Activated CD4-positive, CD25-positive, alpha-beta regulatory T cell (primary cell): ENCODE measurements around the gene PLCG1.
"Not testable (repeated sequence)": the region's sequence is repeated elsewhere in the genome, so short reads cannot be mapped to it uniquely, and the experiment has no call there.

ENCODE experiments used
- DNase-seq, 4 experiments: peaks; one replicate each; lab custom pipeline; 2025; lab: John Stamatoyannopoulos, UW

Gene PLCG1

DNA sequence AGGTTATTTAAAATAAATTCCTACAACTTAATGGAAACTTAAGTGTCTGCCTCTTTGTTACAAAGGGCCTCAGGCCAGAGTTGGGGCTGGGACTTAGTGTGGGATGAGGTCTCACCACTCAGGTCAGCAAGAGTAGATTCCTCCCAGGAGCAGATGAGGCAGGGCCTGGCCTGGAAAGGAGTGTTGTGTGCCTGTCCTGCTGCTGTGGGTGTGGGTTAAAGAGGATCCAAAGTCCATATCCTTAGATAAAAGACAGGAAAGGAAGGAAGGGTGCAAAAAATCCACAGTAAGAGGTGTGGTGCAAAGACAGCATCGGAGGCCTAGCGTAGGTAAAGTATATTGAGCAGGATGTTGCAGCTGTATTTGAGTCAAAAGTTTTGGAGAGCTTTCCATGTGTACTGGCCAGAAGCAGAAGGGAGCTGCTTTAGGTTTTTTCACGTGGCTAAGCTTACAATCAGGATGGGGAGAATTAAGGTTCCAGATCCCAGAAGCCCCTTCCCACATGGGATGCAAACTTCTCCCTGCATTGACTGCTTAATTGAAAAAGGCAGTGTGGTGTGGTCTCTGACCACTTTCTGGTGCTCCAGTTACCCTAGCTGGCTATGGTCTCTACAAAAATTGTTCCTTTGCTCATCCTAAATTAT, 12.8 kb upstream of the PLCG1 start:
- DNase-seq = no peak

DNA sequence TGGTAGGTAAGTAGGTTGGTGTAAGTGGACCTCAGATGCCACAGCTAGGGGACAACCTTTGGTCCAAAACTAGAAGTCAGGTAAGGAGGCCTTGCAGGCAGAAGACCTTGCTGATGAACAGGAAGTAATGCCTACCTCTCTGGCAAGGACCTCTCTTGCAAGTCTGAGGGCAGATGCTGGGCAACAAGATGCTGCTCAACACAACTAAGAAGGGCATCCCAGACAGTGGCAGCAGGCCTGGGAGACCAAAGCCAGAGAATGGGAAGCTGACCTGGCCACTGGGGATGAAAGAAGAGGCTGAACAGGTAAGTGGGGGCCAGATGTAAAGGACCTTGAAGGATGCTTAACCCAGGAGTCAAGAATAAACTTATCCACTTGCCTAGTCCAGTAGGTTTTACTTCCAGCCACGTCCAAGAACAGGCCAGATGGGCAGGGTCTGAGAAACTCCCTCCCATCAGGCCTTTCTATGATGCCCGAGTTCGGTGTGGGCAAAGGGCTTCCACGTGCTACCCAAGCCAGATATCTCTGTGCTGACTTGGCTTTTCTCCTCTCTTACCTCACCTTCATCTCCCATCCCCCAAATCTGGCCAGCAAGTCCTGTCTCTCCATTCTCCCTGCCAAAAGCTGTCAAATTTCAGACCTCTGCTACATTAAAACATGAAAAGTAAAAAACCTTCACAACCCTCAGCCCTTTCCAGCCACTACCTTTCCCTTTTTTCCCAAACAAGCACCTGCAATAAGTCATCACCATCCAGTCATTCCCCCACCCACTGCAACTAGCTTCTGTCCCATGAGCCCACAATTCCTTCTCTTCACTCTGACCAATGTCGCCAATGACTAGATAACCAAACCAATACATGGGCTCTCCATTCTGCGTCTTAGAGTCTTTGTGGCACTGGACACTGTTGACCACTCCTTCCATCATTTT, 11.5 kb upstream of the PLCG1 start:
- DNase-seq = no peak

DNA sequence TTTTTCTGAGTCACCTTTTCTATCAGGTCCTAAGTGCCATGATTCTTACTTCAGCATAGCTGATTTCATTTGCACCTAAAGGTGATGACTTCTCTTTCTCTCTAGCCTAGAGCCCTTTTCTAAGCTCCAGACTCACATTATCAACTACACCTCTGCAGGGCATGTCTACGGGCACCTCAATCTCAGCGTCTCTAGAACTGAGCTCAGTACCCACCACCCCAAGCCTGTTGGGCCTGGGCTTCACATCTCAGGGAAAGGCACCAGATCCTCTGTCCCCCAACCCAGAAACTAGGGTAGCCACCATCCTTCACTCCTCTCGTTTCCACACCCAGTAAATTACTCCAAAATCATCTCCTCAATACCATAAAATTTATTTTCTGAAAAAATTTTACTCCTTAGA, 10.6 kb upstream of the PLCG1 start:
- no peak for DNase-seq

DNA sequence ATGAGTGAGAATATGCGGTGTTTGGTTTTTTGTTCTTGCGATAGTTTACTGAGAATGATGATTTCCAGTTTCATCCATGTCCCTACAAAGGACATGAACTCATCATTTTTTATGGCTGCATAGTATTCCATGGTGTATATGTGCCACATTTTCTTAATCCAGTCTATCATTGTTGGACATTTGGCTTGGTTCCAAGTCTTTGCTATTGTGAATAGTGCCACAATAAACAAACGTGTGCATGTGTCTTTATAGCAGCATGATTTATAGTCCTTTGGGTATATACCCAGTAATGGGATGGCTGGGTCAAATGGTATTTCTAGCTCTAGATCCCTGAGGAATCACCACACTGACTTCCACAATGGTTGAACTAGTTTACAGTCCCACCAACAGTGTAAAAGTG, 9.0 kb upstream of the PLCG1 start:
- not testable (repeated sequence) for DNase-seq

DNA sequence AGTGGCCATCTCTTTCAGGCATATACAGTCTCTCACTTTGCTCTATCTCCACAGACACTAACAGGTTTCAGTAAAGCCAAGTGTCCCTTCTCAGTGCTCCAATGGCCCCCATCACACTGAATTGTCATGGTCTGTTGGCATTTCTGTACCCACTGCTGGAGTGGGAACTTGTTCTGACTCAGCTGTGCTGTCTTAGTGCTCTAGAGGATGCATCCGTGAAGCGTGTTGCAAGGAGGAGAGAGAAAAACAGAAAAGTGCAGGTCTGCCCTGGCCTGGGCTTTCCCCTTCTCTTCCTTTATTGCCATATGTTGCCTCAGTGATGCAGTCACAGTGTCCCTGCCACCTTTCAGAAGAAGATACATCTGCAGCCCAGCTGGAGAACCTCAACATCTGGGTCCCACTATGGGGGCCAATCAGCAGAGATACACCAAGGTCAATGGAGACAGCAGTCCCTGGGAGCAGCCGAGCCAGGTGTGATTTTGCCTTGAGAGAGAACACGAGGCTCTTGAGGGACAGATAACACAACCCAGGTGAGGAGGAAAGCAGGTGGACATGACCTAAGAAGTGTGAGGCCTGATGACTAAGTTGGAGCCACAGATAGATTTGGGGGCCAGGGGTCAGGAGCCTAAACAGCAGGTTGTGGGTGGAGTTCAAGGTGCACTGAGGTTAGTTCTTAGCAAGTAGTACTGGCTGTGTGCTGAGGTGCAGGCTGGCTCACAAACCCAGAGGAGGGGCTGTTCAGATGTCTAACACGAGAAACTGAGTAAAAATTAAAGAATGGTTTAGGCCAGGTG, 5.6 kb upstream of the PLCG1 start:
- no peak for DNase-seq

DNA sequence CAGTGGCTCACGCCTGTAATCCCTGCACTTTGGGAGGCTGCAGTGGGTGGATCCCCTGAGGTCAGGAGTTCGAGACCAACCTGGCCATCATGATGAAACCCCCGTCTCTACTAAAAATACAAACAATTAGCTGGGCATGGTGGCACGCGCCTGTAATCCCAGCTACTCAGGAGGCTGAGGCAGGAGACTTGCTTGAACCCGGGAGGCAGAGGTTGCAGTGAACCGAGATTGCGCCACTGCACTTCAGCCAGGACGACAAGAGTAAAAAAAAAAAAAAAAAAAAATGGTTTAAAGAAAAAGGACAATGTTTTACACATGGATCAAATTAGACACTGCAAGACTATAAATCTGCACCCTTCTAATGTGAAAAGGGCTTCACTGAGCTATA, 5.0 kb upstream of the PLCG1 start:
- not testable (repeated sequence) for DNase-seq

DNA sequence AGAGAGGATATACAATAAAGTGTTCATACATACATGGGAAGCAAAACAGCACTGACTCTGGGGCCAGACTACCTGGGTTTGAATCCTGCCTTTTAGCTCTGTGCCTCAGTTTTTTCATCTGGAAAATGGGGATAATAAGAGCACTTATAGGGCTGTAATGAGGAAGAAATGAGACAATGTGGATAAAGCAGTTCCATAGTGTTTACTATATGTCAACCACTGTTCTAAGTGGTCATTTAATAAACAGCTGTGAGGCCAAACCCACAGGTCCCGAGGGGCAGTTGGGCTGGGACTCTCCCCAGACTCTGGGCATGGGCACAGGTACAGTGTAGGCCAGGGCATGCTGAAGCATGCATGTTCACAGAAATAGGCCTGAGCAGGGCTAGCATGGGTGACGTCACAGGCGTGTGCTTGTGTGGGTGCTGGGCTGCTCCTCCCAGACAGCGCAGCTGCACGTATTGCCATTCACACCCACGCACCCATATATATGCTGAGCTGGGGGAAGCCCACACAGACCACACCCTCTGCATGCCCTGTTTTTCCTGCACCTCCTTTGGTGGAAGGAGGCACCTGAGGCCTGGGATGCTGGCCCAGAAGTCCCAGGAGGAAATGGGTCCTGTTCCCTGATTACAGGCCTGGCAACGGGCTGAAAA, 3.5 kb upstream of the PLCG1 start:
- DNase-seq = peak in 3 of 4 experiments; percentile 18 to 44 (median 35)

DNA sequence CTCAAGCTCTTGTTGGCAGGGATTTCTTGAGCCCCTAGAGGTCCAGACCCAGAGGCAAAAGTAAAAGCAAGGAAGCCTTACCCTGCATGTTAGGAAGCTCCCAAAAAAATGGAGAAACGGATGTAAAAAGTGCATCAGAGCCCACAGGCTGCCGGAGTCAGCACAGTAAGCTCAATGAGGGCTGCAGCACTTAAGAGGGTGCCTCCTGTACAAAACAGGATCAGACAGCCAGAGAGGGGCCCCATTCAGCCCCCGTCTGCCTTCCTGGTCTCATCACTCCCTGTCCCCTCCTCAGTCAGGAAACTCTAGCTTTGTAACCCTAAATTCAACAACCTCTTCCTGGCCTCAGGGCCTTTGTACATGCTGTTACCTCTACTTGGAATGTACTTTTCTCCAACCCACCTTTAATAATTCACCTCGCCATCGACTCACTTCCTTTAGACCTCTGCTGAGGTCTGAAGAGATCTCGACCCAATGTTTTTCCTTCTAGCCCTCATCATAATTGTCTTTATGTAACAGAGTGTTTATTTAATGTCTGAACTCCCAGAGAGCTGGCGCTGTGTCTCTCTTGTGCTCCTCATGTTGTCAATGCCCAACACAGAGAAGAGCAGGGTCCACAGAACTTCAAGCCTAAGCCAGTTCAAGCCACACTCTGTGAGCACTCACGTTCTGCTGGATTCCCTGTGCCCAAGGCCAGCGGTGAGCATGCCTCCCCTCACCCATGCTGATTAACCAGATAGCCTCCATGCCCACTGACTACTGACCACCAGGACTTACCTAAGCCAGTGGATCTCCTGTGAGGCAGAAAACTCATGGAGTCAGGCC, 2.8 kb upstream of the PLCG1 start:
- no peak for DNase-seq

DNA sequence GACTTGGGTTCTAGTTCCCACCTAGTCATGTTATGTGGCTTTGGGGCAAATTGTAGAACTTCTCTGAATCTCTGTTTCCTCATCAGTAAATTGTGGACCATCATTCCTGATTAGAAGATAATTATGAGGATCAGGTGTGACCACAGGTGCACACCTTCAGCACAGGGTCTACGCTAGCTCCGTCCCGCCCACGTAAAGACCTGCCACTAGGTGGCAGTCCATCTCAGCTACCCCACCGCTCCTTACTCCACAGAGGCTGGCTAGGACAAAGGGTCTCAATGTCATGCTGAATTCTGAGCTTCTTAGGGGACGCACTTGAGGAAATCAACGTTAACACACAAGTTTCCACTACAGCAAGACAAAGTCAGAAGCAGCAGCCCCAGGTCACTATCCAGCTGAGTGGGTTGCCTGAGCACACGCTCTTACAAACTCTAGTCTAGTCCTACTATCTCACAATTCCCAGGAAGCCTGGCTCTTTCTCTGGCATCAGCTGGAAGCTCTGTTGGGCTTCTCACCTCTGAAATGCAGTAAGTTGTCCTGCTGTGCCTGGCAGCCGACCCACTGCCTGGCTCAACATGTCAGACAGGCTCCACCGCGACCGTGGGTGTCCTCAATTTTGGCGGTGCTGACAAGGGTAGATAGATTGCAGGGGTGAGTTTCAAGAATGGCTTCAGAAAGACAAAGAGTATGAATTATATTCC, 2.0 kb upstream of the PLCG1 start:
- peak; percentile 20 to 33 (median 32) for DNase-seq

DNA sequence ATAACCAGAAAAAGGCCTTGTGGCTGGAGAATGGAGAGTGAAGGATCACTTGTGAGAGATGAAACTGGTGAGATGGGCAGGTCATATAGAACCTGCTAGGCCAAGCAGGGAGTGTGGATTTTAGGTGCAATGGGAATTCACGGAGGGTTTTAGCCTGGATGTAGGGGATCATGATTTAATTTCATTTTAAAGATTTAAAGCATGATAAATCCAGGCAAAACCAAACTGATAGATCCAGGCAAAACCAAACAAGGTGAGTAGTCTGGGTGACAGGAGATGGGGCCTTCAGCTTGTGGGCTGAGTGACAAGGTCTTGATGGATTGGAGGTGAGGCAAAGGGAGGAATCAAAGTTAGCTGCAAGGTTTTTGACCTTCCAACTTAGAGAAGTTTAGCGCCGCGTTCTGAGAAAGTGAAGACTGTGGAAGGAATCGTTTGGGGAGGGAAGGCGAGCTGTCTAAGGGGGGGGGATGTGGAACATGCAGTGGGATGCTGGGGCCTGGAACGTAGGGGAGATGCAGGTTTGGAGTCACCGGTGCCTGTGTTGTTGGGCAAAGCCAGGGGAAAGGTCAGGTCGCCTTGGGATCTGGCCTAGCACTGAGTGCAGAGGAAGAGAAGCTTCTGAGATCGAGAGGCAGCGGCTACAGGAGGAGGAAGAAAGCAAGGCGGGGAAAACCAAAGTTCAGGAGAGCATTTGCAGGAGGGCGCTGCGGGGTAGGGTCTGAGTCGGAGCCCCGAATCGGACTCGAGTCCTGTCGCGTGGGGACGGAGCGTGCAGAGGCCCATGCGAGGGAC, 1.3 kb upstream of the PLCG1 start:
- DNase-seq = no peak

DNA sequence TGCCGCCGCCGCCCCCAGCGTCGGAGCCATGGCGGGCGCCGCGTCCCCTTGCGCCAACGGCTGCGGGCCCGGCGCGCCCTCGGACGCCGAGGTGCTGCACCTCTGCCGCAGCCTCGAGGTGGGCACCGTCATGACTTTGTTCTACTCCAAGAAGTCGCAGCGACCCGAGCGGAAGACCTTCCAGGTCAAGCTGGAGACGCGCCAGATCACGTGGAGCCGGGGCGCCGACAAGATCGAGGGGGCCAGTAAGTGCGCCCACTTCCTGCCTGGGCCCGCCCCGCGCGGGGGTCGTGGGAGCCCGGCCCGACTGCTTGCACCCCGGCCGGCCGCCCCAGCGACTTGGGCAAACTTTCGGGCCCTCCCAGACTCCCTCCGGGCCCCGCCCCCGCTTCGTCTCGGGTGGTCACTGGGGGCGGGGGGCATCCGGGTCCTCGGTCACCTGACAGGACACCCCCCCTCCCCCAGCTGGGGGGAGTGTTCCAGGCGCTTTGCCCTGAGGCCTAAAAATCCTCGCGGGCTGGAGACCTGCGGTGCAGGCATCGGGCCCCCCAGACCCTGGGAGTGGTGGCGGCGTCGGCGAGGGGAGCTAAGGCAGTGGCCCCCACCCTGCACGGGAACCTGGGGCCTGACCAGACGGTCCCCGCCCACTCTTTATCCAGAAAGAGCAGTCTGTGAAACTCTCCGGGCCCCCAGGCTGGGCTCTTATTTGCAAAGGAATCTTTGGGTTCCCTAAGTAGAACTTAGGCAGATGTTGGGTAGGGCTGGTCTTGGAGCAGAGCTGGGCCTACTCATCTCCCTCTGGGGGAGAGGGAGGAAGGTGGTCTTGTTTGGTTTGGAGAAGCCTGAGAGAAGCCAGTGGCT, 501 bp downstream of the PLCG1 start:
- DNase-seq = peak; percentile 23 to 65 (median 48)

DNA sequence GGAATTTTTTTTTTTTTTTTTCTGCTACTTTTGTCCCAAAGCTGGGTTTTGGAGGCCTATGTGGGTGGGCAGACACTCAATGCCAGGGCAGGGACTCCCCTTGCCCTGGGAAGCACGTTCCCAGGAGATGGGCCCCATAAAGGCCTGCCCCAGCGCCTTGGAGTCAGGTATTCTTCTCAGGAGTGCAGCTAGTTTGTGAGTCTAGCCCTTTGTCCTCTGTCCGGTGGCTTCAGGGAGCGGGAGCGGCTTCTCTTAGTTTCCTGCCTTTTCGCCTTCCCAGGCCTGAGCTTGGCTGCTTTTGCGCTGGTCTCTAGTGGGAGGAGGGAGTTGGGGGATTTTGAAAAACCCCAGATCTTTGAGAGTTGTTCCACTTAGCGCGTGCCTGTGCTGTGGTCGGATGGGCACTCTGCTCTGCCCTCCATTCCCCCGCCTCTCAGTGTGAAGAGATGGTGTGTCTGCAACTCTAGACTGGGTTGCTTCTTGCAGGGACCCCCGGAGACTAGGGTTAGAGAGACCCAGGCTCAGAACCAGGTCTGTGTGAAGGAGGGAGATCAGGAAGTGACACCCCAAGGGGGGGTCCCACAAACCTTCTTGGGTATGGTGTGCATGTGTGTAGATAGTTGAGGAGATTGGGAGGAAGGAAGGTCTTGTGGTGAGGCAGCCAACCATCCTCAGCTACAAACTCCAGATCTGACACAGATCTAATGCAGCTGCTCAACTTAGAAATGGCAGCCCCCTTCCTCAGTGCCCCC, 1.3 kb downstream of the PLCG1 start:
- no peak for DNase-seq

DNA sequence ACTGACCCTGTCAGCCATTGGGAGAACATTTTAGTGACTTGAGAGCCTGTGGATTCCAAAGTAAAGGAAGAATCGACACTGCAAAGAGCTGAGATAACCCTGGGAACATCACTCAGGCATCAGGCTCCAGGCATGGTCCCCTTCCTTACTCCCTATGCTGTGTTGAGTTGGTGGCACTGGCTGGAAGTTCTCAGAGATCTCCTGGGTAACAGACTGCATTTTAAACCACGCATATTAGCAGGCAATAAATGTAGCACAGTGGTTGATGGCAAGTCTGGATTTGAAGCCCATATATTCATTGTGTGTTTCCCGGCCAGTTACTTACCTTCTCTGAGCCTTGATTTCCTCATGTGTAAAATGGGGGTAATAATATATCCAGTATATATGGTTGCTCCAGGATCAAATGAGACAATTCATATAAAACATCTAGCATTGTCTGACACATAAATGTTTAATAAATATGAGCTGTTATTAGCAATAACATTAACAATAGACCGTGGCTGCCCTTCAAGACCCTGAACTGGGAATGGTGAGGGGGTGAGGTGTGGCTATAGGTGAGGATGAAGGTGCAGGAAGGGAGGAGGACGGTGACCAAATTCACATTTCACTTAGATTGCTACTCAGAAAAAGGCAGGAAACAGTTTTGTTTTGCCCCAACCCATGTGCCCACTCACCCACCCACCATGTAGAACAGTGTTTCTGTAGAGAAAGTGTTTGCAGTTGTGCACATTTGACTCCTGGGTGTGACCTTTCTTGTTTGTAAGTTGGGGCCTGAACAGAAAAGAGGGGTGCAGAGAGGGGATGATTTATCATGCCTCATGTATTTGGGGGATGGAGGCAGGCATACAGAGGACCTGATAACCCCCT, 2.1 kb downstream of the PLCG1 start:
- DNase-seq = no peak

DNA sequence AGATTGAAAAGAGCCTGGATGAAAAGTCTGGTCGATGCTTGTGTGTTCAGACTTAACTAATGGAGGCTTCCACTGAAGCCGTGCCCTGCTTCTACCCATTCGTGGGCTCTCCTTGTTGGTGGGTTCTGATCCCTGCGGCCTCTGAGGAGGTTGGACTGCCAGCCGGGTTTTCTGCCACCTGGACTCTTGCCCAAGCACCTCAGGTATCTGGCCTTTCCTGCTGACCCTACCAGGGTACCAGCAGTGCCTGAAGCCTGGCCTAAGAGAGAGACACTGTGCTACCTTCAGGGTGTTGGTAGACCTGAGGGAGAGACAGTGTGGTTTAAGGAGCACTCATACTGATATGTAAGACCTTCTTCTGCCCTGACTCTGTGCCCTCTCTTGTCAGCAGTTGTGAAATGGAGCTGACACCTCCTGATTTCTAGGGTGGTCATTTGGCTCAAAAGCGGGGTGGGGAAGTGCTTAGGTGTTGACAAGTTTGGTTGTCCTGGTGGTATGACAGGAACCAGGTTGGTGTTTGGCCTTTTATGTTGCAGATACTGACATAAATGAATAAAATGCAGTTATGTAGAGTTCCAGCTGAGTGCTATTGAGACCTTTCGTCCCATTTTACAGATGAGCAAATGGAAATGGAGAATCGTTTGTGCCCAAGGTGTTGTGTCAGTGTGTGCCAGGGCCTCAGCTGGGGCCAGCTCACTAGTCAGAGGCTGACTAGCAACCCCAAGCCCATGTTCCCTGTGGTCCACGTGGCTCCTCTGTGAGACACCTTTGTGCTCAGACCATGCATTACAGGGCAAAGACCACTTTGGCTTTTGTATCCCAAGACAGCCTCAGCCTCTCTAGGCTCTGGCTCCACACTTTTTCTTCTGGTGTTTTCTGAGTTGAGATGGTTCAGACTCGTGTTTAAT, 3.1 kb downstream of the PLCG1 start:
- DNase-seq = no peak

DNA sequence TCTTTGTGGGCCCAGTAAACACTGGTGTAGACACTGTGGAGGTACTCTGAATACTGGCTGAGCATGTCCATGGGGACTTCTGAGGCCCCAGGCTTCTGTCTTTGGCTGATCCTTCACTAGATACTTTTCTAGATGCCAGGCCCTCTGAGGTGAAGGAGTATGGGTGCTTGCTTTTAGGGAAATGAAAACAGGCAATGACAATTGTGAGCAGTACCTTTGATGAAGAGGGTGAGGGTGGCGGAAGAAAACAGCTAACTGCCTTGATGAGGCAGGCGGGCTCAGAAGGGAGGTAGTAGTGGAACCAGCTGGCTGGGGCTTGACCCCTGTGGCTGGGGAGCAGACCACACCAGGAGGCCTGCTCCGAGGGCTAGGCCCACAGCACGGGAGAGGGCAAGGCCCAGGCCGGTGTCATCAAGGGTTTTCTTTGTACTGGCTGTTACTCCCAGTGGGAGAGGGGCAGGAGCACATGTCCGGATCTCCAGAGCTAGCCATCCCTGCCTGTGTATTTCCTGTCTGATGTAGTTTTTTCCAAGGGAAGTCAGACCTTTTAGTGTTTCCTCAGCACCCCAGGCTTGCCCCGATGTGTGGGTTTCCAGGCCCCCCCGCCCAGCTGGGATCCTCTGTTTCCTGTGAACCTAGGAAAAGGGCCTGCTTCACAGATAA, 3.9 kb downstream of the PLCG1 start:
- no peak for DNase-seq
